Measurements from ENCODE around the gene IL37. TPM values are rescaled to one million over a fixed set of nuclear protein-coding genes. Genes with fewer than 3 reads are reported as not detected.

The IL37 gene
- total and polyA plus RNA-seq, 2 of the 13 experiments (the other 11 are each of a cell fraction or from before 2014, with no cell fraction given), result not detected

DNA sequence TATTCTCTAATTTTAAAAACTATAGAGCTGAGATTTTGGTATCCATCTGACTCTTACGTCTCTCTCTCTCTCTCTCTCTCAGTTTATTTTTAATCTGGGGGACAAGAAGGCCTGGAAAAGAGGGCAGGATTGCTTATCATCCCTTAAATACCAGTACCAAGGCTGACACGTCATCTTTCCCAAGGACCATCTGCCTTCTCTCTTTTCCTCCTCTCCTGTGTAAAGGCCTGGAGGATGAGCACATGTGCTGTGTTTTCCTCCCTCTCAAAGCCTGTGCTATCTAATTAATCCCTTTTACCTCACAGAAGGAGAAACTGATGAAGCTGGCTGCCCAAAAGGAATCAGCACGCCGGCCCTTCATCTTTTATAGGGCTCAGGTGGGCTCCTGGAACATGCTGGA lies 7.3 kb downstream of the IL37 start:
- no peak overlapping the region for H3K27ac ChIP-seq (ENCODE audit: extremely low read length, insufficient read depth, low read length)
- H4K20me1 ChIP-seq (ENCODE audit: insufficient read depth, low read length), result no peaks in the 10 kb centered on the region
- ChIA-PET CTCF (ENCODE audit: low intra/inter-chr PET ratio, low total read pairs) (no interaction called here), POLR2A (no interaction called here)
- no peak for DNase-seq (ENCODE audit: low spot score)
- no peak overlapping the region for H3K9ac ChIP-seq (ENCODE audit: insufficient read depth, low read depth, low read length)
- in situ Hi-C loops (cut with HindIII; ENCODE audit: extremely low pct_ligation_motif_present, low pct_unique_long_range_greater_than_20kb), result no loop called here
- intact Hi-C loops (cut with micrococcal nuclease; ENCODE audit: unreplicated experiment), result no loop called here
- TF ChIP-seq ZNF747 (CRISPR knock-in tag; IDR thresholded peaks at IDR 0.05; ENCODE audit: borderline replicate concordance), result no peak
- TF ChIP-seq, protein P1, sequence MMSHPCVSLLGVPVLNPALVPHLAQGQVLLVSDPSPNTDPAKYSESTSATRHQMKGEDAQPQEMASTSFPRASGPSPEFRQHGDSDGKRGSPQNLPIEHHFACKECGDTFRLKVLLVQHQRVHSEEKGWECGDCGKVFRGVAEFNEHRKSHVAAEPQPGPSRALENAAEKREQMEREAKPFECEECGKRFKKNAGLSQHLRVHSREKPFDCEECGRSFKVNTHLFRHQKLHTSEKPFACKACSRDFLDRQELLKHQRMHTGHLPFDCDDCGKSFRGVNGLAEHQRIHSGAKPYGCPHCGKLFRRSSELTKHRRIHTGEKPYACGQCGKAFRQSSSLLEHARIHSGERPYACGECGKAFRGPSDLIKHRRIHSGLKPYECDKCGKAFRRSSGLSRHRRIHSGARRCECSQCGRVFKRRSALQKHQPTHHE (CRISPR knock-in tag; IDR thresholded peaks at IDR 0.05; ENCODE audit: borderline replicate concordance), result no peak
- TF ChIP-seq, protein P2, sequence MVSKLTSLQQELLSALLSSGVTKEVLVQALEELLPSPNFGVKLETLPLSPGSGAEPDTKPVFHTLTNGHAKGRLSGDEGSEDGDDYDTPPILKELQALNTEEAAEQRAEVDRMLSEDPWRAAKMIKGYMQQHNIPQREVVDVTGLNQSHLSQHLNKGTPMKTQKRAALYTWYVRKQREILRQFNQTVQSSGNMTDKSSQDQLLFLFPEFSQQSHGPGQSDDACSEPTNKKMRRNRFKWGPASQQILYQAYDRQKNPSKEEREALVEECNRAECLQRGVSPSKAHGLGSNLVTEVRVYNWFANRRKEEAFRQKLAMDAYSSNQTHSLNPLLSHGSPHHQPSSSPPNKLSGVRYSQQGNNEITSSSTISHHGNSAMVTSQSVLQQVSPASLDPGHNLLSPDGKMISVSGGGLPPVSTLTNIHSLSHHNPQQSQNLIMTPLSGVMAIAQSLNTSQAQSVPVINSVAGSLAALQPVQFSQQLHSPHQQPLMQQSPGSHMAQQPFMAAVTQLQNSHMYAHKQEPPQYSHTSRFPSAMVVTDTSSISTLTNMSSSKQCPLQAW (CRISPR knock-in tag; IDR thresholded peaks at IDR 0.05), result no peak
- TF ChIP-seq, protein P3, sequence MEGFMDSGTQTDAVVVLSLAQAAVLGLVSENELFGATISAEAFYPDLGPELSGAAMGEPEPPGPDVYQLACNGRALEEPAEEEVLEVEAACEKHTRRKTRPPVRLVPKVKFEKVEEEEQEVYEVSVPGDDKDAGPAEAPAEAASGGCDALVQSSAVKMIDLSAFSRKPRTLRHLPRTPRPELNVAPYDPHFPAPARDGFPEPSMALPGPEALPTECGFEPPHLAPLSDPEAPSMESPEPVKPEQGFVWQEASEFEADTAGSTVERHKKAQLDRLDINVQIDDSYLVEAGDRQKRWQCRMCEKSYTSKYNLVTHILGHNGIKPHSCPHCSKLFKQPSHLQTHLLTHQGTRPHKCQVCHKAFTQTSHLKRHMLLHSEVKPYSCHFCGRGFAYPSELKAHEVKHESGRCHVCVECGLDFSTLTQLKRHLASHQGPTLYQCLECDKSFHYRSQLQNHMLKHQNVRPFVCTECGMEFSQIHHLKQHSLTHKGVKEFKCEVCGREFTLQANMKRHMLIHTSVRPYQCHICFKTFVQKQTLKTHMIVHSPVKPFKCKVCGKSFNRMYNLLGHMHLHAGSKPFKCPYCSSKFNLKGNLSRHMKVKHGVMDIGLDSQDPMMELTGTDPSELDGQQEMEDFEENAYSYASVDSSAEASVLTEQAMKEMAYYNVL (CRISPR knock-in tag; IDR thresholded peaks at IDR 0.05; ENCODE audit: borderline replicate concordance), result no peak
- H3K4me2 ChIP-seq (ENCODE audit: low read depth, low read length), result no peak overlapping the region
- 43% methylated on average over 4 of the region's 4 CpGs for WGBS (ENCODE audit: low lambda C conversion rate)
- BruUV-seq (replicated peaks), result no TSS peak
- no peaks in the 10 kb centered on the region for H3K4me1 ChIP-seq (ENCODE audit: insufficient read depth, low read length)
- no peak overlapping the region for H3K4me3 ChIP-seq (replicated peaks in 1 of 3; ENCODE audit: insufficient read depth in 1 of 3, low read depth in 2 of 3, low read length in 3 of 3)
- 0 out of 2 replicates have a peak, but pooled peaks cover 7% of the 10 kb centered on the region for H3K9me3 ChIP-seq (ENCODE audit: low read length)
- peaks cover 0 to 33% of the 10 kb centered on the region in 2 experiments; a peak in 3 of 5 replicates for H3K27me3 ChIP-seq (ENCODE audit: control insufficient read depth in 1 of 2, insufficient read depth in 2 of 2, low read length in 2 of 2)
- H3K36me3 ChIP-seq (replicated peaks in 1 of 2; ENCODE audit: control insufficient read depth in 1 of 2, insufficient read depth in 2 of 2, low read length in 2 of 2), result no peaks in the 10 kb centered on the region
- no peaks in the 10 kb centered on the region for H3K79me2 ChIP-seq (ENCODE audit: insufficient read depth, low read length)
- H2AFZ ChIP-seq (ENCODE audit: low read length), result no peak overlapping the region
- FAIRE-seq, result no peak
- ATAC-seq, result no peak

All from HepG2 (cell line).